HG03103 (cell line): ENCODE data around the gene SLC1A5.

Source experiments
- ATAC-seq: cut with Tn5 transposase; IDR thresholded peaks from one replicate; pipeline ENCODE4 v1.9.1; 2021; ENCODE audit warnings: low read depth; ENCODE audit not compliant: unreplicated experiment

The SLC1A5 gene

GRCh38 chr19:46745521-46746280 is 42.7 kb downstream of the SLC1A5 start, which contains the start of gene FKRP:
Gene FKRP (plus strand): TSS chr19:46746057. CDS start chr19:46755451, 9,394 bp downstream.
- no peak for ATAC-seq

GRCh38 chr19:46745030-46745429 is 43.4 kb downstream of the SLC1A5 start:
- no peak for ATAC-seq

DNA sequence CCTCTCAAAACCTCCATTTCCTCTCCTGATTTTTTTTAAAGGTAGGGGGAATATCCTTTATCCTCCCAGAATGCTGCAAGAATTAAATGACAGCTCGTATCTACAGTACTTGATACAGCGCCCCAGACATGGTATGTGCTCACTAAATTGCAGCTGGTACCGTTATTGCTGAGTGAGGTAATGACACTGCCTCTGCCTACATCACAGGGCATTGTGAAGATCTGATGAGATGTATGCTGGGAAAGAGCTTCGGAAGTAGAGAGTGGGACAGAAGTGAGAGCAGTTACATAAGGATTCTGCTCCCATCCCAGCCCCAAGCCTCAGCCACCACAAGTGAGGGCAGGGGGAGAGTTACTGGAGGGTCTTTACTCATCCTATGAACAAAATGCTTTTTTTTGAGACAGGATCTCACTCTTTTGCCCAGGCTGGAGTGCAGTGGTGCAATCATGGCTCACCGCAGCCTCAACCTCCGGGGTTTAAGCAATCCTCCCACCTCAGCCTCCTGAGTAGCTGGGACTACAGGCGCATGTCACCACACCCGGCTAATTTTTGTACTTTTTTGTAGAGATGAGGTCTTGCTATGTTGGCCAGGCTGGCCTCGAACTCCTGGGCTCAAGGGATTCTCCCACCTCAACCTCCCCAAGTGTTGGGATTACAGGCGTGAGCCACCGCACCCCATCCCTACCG is 44.2 kb downstream of the SLC1A5 start:
- no peak for ATAC-seq

- no peak for ATAC-seq
These were observed 45.4 kb downstream of the SLC1A5 start for GRCh38 chr19:46742926-46743480.

- ATAC-seq = no peak
These were observed 46.9 kb downstream of the SLC1A5 start for GRCh38 chr19:46741447-46741846.

DNA sequence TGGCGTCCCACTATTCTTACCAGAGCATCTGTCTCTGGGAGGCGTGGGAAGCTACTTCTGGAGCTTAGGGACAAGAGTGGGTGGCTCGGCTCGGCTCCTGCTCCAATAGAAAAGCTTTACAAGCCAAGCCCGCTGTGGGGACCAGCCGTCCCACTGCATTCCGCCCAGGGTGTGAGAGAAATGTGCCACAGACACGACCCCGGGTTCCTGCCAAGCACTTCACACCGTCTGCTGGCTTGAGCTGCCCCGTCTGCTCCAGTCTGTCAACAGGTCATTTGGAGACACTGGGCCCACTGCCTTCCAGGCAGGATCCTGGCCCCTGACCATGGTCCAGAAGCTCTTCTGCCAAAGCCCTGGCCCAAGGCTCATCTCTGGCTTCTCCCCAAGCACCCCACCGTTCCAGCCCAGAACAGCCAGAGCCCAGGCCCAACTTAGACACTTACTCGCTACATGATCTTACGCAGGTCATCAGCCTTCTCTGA is 49.1 kb downstream of the SLC1A5 start:
- no peak for ATAC-seq

GRCh38 chr19:46737761-46738171 is 50.6 kb downstream of the SLC1A5 start:
- ATAC-seq = no peak

DNA sequence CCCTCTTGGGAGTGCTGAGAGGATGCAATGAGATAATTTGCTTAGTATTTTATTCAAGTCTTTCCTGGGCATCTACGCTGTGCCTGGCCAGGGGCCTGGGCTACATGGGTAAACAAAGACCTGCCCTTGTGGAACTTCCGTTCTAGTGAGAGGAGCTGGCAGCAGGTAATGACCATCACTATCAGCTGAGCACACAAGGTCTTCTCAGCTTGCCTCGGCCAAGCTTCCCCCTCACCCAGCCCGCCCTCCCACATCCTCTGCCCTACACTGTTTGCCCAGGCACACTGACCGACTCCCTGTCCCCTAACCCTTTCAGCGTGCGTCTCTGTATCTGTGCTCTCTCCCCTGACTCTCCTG is 51.1 kb downstream of the SLC1A5 start:
- ATAC-seq = no peak

DNA sequence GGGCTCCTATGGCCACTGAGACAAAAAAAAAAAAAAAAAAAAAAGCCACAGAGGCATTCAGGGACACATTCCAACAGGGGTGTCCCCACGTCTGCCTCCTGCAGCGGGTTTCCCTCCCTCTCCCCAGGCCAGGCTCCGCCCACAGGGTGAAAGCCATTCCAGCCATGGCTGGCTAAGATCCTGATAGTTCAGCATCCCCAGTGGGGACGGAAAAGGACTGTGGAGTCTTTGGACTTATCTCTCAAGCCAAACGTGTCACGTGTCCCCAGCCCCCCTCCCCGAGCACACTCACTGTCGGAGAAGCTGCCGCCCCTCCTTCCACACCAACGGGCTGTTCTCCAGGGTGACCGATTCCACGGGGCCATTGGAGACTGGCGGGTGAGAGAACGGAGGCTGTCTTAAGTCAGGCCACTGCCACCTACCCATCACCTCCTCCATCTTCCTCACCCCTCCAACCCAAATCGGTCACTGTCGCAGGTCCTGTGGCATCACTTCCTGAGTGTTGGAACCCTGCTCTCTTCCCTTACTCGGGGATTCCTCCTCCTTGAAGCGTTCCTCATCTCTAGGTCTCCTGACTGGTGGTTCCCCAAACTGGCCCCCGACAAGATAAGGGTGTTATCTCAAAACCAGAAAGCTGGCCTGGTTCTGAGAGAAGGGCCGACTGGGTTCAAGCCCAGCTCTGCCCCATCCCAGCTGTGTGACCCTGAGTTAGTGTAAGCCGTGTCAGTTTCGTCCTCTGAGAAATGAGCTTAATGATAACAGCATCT is 51.7 kb downstream of the SLC1A5 start:
- ATAC-seq = no peak

- ATAC-seq = no peak
These were observed 54.6 kb downstream of the SLC1A5 start for GRCh38 chr19:46733690-46734292.

GRCh38 chr19:46732966-46733689 is 55.3 kb downstream of the SLC1A5 start:
- ATAC-seq = no peak

DNA sequence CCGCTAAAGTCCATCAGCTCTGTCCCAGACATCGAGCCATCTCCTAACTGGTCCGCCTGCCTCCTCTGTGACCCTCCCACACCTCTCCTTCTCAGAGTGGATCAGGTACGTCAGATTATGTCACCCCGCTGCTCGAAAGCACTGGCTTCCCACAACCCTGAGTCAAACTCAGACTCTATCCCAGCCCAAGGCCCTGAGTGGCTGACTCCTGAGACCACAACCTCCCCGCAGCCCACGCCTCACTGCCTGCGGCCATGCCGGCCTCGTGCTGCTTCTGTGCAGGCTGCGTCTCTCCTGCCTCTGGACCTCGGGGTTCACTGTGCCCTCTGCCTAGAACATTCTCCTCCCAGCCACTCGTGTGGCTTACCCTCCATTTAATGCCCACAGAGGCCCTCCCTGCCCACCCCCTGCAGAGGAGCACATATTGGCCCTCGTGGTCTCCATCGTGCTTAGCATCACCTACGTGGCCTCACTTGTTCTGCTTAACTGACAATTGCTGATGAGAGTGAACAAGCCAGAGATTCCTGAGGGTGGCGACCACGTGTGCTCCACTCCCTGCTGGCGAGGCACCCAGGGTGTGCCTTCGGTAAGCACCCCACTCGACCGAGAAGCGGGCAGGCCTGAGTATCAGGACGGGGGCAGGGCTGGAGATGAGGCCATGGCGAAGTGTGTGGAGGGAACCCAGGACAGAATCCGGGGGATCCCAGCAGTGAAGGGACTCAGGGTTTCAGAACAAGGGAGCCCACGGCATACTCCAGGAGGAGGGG is 56.0 kb downstream of the SLC1A5 start:
- ATAC-seq = no peak

GRCh38 chr19:46731584-46731983 is 56.8 kb downstream of the SLC1A5 start:
- ATAC-seq = no peak

GRCh38 chr19:46731007-46731501 is 57.3 kb downstream of the SLC1A5 start:
- no peak for ATAC-seq

- ATAC-seq = no peak
These were observed 57.8 kb downstream of the SLC1A5 start for GRCh38 chr19:46730595-46730994.

DNA sequence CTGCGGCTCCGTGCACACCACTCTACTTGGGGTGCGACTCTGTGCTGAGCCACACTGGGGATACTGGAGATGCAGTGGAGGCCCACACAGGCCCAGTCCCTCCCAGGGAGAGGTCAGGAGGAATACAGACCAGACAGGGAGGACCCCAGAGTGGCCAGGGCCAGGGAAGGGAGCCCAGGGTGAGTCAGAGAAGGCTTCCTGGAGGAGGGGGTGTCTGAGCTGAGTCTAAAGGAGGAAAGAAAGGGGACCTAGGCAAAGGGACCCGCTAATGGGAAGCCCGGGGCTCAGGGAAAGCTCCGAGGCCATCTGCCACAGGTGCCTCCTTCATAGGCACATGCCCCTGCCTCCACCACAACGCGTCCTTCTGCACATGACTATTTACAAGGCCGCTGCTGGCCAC is 58.2 kb downstream of the SLC1A5 start:
- no peak for ATAC-seq

GRCh38 chr19:46729696-46730095 is 58.7 kb downstream of the SLC1A5 start:
- no peak for ATAC-seq

DNA sequence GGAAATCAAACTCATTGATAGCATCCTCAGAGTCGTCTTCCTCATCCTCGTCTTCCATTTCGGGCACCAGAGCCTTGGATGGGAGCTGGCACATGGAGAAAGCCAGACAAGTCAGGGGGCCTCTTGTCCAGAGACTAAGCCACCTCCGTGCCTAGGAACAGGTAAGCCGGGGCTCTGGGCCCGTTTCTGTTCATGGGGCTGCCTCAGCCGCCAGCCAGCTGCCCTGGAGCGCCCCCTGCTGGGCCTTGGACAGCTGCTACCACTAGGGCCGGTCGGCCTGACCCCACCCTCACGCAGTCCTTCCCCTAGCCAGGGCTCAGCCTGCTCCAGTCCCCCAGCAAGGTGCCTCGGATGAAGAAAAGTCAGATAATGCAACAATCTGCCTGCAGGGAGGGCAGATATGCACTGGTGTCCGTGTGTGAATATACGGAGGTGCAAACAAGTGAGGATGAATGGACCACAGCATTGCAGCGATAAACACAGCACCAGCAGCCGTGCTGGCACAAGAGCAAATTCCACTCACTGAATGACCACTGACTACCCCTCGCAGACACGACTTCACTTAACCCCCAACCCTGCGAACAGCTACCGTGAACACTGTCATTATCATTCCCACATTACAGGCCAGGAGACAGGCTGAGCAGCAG is 59.6 kb downstream of the SLC1A5 start:
- no peak for ATAC-seq
